ENCODE measurements around the gene RAD52. TPM values are rescaled to one million over a fixed set of nuclear protein-coding genes. Genes with fewer than 3 reads are reported as not detected.

Gene RAD52
- total and polyA plus RNA-seq, 9 donors, result 10.6 to 23.0 (median 16.5) TPM

- WGBS (ENCODE audit: insufficient coverage), result no CpG with 5 or more reads among the region's 8 CpGs
- H3K4me3 ChIP-seq (ENCODE audit: low read length), result no peak overlapping the region
- H3K27ac ChIP-seq (ENCODE audit: low read length), result no peak overlapping the region
- no peaks in the 10 kb centered on the region for H3K36me3 ChIP-seq (ENCODE audit: control insufficient read depth, insufficient read depth, low read length)
- no peaks in the 10 kb centered on the region for H3K9me3 ChIP-seq (replicated peaks; ENCODE audit: control insufficient read depth, low read depth, low read length)
- no peaks in the 10 kb centered on the region for H3K27me3 ChIP-seq (ENCODE audit: control insufficient read depth, insufficient read depth, low read length)
- H3K4me1 ChIP-seq (ENCODE audit: control insufficient read depth, insufficient read depth, low read length), result no peaks in the 10 kb centered on the region
- DNase-seq, result no peak
Observed at GRCh38 chr12:969821-970220, 20.3 kb upstream of the RAD52 start.

GRCh38 chr12:968545-968944 is 19.1 kb upstream of the RAD52 start:
- no peak overlapping the region for H3K4me3 ChIP-seq (ENCODE audit: low read length)
- no peaks in the 10 kb centered on the region for H3K36me3 ChIP-seq (ENCODE audit: control insufficient read depth, insufficient read depth, low read length)
- H3K4me1 ChIP-seq (ENCODE audit: control insufficient read depth, insufficient read depth, low read length), result no peaks in the 10 kb centered on the region
- DNase-seq, result no peak
- WGBS (ENCODE audit: insufficient coverage), result 75% methylated on average over 1 of the region's 4 CpGs
- H3K27ac ChIP-seq (ENCODE audit: low read length), result no peak overlapping the region
- no peaks in the 10 kb centered on the region for H3K27me3 ChIP-seq (ENCODE audit: control insufficient read depth, insufficient read depth, low read length)
- H3K9me3 ChIP-seq (replicated peaks; ENCODE audit: control insufficient read depth, low read depth, low read length), result no peaks in the 10 kb centered on the region

- DNase-seq, result no peak
- H3K4me1 ChIP-seq (ENCODE audit: control insufficient read depth, insufficient read depth, low read length), result no peaks in the 10 kb centered on the region
- H3K4me3 ChIP-seq (ENCODE audit: low read length), result no peak overlapping the region
- WGBS (ENCODE audit: insufficient coverage), result 86% methylated on average over 2 of the region's 9 CpGs
- no peaks in the 10 kb centered on the region for H3K9me3 ChIP-seq (replicated peaks; ENCODE audit: control insufficient read depth, low read depth, low read length)
- H3K27ac ChIP-seq (ENCODE audit: low read length), result no peak overlapping the region
- no peaks in the 10 kb centered on the region for H3K27me3 ChIP-seq (ENCODE audit: control insufficient read depth, insufficient read depth, low read length)
- H3K36me3 ChIP-seq (ENCODE audit: control insufficient read depth, insufficient read depth, low read length), result no peaks in the 10 kb centered on the region
Observed at GRCh38 chr12:967641-968040, 18.1 kb upstream of the RAD52 start.

GRCh38 chr12:966724-967123 is 17.2 kb upstream of the RAD52 start:
- no peaks in the 10 kb centered on the region for H3K36me3 ChIP-seq (ENCODE audit: control insufficient read depth, insufficient read depth, low read length)
- no peak overlapping the region for H3K4me3 ChIP-seq (ENCODE audit: low read length)
- no CpG with 5 or more reads among the region's 6 CpGs for WGBS (ENCODE audit: insufficient coverage)
- H3K4me1 ChIP-seq (ENCODE audit: control insufficient read depth, insufficient read depth, low read length), result no peaks in the 10 kb centered on the region
- DNase-seq, result no peak
- H3K27me3 ChIP-seq (ENCODE audit: control insufficient read depth, insufficient read depth, low read length), result no peaks in the 10 kb centered on the region
- no peaks in the 10 kb centered on the region for H3K9me3 ChIP-seq (replicated peaks; ENCODE audit: control insufficient read depth, low read depth, low read length)
- H3K27ac ChIP-seq (ENCODE audit: low read length), result no peak overlapping the region

GRCh38 chr12:958588-959123 is 9.2 kb upstream of the RAD52 start:
- H3K27me3 ChIP-seq (ENCODE audit: control insufficient read depth, insufficient read depth, low read length), result no peaks in the 10 kb centered on the region
- WGBS (ENCODE audit: insufficient coverage), result 30% methylated on average over 3 of the region's 8 CpGs

GRCh38 chr12:955939-956338 is 6.4 kb upstream of the RAD52 start:
- WGBS (ENCODE audit: insufficient coverage), result 92% methylated on average over 4 of the region's 6 CpGs
- H3K36me3 ChIP-seq (ENCODE audit: control insufficient read depth, insufficient read depth, low read length), result no peaks in the 10 kb centered on the region
- no peaks in the 10 kb centered on the region for H3K9me3 ChIP-seq (replicated peaks; ENCODE audit: control insufficient read depth, low read depth, low read length)
- no peak for DNase-seq
- no peak overlapping the region for H3K27ac ChIP-seq (ENCODE audit: low read length)
- no peak overlapping the region for H3K4me3 ChIP-seq (ENCODE audit: low read length)
- peaks cover 5% of the 10 kb centered on the region for H3K4me1 ChIP-seq (ENCODE audit: control insufficient read depth, insufficient read depth, low read length)
- no peaks in the 10 kb centered on the region for H3K27me3 ChIP-seq (ENCODE audit: control insufficient read depth, insufficient read depth, low read length)

More at GRCh38 chr12:958588-959123, 9.2 kb upstream of the RAD52 start:
- Histone ChIP-seq H3K9me3 (replicated peaks; ENCODE audit: control insufficient read depth, low read depth, low read length) (no peaks in the 10 kb centered on the region), H3K4me1 (ENCODE audit: control insufficient read depth, insufficient read depth, low read length) (peaks cover 5% of the 10 kb centered on the region), H3K36me3 (ENCODE audit: control insufficient read depth, insufficient read depth, low read length) (no peaks in the 10 kb centered on the region), H3K27ac (ENCODE audit: low read length) (peak overlapping the region; percentile 47), H3K4me3 (ENCODE audit: low read length) (no peak overlapping the region)
- peak; percentile 65 for DNase-seq

GRCh38 chr12:954741-955140 is 5.2 kb upstream of the RAD52 start:
- Histone ChIP-seq H3K36me3 (ENCODE audit: control insufficient read depth, insufficient read depth, low read length) (no peaks in the 10 kb centered on the region), H3K4me3 (ENCODE audit: low read length) (no peak overlapping the region), H3K9me3 (replicated peaks; ENCODE audit: control insufficient read depth, low read depth, low read length) (no peaks in the 10 kb centered on the region), H3K27me3 (ENCODE audit: control insufficient read depth, insufficient read depth, low read length) (no peaks in the 10 kb centered on the region), H3K27ac (ENCODE audit: low read length) (no peak overlapping the region), H3K4me1 (ENCODE audit: control insufficient read depth, insufficient read depth, low read length) (peaks cover 5% of the 10 kb centered on the region)
- DNase-seq, result no peak

GRCh38 chr12:953776-954175 is 4.3 kb upstream of the RAD52 start:
- no peaks in the 10 kb centered on the region for H3K9me3 ChIP-seq (replicated peaks; ENCODE audit: control insufficient read depth, low read depth, low read length)
- H3K36me3 ChIP-seq (ENCODE audit: control insufficient read depth, insufficient read depth, low read length), result no peaks in the 10 kb centered on the region
- WGBS (ENCODE audit: insufficient coverage), result 85% methylated on average over 5 of the region's 7 CpGs
- no peak overlapping the region for H3K27ac ChIP-seq (ENCODE audit: low read length)
- no peak overlapping the region for H3K4me3 ChIP-seq (ENCODE audit: low read length)
- no peak for DNase-seq
- H3K4me1 ChIP-seq (ENCODE audit: control insufficient read depth, insufficient read depth, low read length), result peaks cover 4% of the 10 kb centered on the region
- H3K27me3 ChIP-seq (ENCODE audit: control insufficient read depth, insufficient read depth, low read length), result no peaks in the 10 kb centered on the region

GRCh38 chr12:951176-951575 is 1.7 kb upstream of the RAD52 start:
- WGBS (ENCODE audit: insufficient coverage), result no CpG with 5 or more reads among the region's 1 CpG
- Histone ChIP-seq H3K9me3 (replicated peaks; ENCODE audit: control insufficient read depth, low read depth, low read length) (no peaks in the 10 kb centered on the region), H3K4me3 (ENCODE audit: low read length) (no peak overlapping the region), H3K36me3 (ENCODE audit: control insufficient read depth, insufficient read depth, low read length) (no peaks in the 10 kb centered on the region), H3K4me1 (ENCODE audit: control insufficient read depth, insufficient read depth, low read length) (peaks cover 6% of the 10 kb centered on the region), H3K27me3 (ENCODE audit: control insufficient read depth, insufficient read depth, low read length) (no peaks in the 10 kb centered on the region), H3K27ac (ENCODE audit: low read length) (no peak overlapping the region)
- no peak for DNase-seq

GRCh38 chr12:948238-948637 is 1.3 kb downstream of the RAD52 start:
- Histone ChIP-seq H3K4me3 (ENCODE audit: low read length) (peak overlapping the region; percentile 81), H3K27me3 (ENCODE audit: control insufficient read depth, insufficient read depth, low read length) (no peaks in the 10 kb centered on the region), H3K27ac (ENCODE audit: low read length) (peak overlapping the region; percentile 97), H3K4me1 (ENCODE audit: control insufficient read depth, insufficient read depth, low read length) (peaks cover 15% of the 10 kb centered on the region), H3K9me3 (replicated peaks; ENCODE audit: control insufficient read depth, low read depth, low read length) (no peaks in the 10 kb centered on the region), H3K36me3 (ENCODE audit: control insufficient read depth, insufficient read depth, low read length) (peaks cover 4% of the 10 kb centered on the region)
- DNase-seq, result no peak
- 85% methylated on average over 9 of the region's 9 CpGs for WGBS (ENCODE audit: insufficient coverage)

- no peak overlapping the region for H3K27ac ChIP-seq (ENCODE audit: low read length)
- WGBS (ENCODE audit: insufficient coverage), result 93% methylated on average over 2 of the region's 6 CpGs
Observed at GRCh38 chr12:946631-947030, 2.9 kb downstream of the RAD52 start.

More at GRCh38 chr12:946631-947030, 2.9 kb downstream of the RAD52 start:
- H3K4me3 ChIP-seq (ENCODE audit: low read length), result no peak overlapping the region
- H3K9me3 ChIP-seq (replicated peaks; ENCODE audit: control insufficient read depth, low read depth, low read length), result no peaks in the 10 kb centered on the region
- H3K36me3 ChIP-seq (ENCODE audit: control insufficient read depth, insufficient read depth, low read length), result peaks cover 4% of the 10 kb centered on the region
- no peak for DNase-seq
- H3K27me3 ChIP-seq (ENCODE audit: control insufficient read depth, insufficient read depth, low read length), result no peaks in the 10 kb centered on the region
- peaks cover 17% of the 10 kb centered on the region for H3K4me1 ChIP-seq (ENCODE audit: control insufficient read depth, insufficient read depth, low read length)
